Measurements from ENCODE around the gene TTC12.

- TF ChIP-seq CTCF (conservative IDR thresholded peaks at IDR 0.05 in 1 of 2, IDR thresholded peaks at IDR 0.05 in 1 of 2; ENCODE audit: low read depth in 1 of 2, low read length in 2 of 2) (no peak), EZH2 (IDR thresholded peaks at IDR 0.05; ENCODE audit: low read length, missing control alignments) (no peak)
These were observed 45.3 kb upstream of the TTC12 start for GRCh38 chr11:113269096-113269495.
